SKM-1 (cell line): ENCODE data around the gene RAB44.
"Not testable (repeated sequence)": the region's sequence is repeated elsewhere in the genome, so short reads cannot be mapped to it uniquely, and the experiment has no call there.

ENCODE experiments used
- DNase-seq: peaks from one replicate; lab custom pipeline; 2025; ENCODE audit not compliant: unreplicated experiment; lab: John Stamatoyannopoulos, UW

RAB44 gene, protein sequence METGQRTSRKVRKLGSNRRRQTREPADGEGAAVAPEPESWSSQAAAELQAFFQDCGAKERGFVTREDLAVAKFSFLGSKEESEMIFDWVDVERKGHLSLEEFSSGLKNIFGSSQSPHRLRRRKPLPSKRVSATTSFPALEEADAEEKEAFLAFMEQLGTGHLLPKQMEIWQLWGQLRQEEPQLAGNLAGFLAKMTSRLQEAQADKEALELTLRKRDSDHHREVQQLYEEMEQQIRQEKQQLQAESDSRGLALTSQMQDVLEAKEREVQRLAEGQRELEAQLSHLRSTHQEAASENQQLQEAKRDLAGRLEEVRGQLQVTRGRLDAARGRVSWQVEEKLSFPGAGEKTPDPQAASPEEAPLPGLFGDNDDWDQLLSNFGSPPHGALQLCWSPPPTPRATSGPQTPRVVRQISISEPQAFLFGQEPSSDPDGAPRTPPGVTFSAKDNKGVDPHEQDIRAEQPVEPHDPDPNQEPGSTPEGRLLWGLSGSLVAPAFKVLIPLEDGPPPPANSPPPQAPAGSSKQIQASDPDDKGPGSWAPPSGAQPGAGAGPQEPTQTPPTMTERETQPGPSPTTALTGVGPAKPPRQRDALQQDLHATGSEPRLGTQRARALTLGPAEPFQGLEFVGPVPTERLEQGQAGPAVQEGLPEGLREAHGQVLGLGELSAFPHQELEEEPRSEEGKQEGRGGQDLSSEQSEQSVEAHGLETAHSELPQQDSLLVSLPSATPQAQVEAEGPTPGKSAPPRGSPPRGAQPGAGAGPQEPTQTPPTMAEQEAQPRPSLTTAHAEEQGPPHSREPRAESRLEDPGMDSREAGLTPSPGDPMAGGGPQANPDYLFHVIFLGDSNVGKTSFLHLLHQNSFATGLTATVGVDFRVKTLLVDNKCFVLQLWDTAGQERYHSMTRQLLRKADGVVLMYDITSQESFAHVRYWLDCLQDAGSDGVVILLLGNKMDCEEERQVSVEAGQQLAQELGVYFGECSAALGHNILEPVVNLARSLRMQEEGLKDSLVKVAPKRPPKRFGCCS

DNA sequence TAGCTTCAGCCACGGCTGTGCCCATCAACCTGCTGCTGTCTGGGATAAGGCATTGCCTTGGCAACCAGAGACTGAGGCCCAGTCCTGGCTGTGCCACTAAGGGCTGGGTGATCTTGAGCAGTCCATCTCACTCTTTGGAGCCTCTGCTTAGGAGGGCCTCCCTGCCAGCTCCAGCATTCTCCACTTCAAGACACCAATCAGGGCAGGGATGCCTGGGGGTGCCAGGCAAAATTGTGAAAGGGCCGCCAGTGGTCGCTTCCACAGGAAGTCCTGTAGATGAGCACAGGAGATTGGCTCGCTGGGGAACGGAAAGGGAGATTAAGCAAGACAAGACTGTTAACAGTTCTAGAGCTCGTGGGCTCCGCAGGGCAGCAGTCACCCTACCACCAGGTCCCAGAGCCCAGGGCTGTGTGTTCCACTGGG lies at the start of gene RAB44:
Gene RAB44, plus strand, starts transcription at position 346 of the 423 bp plus-strand sequence. CDS start 6,410 bp downstream, outside the sequence.
- DNase-seq, result peak; percentile 87

DNA sequence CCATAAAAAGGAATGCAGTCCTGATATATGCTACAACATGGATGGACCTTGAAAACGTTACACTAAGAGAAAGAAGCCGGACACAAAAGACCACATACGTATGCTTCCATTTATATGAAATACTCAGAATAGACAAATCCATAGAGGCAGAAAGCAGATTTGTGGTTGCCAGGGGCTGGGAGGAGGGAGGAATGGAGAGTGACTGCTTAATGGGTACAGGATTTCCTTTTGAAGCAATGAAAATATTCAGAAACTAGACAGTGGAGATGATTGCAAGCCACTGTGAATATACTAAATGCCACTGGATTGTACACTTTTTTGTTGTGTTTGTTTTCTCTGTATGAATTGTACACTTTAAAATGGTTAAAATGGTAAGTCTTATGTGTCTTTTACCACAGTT lies 48.5 kb upstream of the RAB44 start:
- no peak for DNase-seq

DNA sequence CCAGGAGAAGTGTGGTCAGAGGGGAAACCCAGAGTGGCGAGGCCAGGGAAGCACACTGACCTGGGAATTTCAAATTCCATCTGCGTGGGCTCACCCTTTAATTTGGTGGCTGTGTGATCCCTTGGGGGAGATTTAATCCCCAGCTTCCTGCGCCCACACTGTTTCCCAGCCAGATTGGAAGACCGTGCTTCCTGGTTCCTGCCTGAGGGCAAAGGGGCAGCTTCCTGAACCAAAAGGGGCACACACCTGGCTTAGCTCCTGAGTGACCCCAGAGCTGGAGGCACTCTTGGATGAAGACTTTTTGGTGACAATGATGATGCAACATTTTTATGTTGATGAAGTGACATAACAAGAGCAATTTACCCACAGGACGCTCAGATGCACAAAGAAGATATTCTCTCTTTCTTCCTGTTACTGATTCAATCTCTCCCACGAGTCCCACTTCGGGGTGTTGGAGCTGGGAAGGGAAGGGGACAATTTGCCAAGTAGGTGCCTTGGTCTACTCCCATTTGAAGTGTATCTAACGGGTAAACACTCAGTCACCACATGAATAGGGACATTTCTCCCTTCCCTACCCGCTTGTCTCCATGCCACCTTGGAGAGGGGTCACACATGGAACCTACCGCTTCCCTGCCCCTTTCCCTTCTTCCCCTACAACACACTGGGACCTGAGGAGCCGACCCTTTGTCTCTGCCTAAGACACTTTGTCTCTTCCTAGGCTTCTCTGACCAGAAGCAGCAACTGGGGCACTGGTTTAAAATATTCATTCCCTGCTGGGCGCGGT lies 47.7 kb upstream of the RAB44 start:
- DNase-seq, result no peak

DNA sequence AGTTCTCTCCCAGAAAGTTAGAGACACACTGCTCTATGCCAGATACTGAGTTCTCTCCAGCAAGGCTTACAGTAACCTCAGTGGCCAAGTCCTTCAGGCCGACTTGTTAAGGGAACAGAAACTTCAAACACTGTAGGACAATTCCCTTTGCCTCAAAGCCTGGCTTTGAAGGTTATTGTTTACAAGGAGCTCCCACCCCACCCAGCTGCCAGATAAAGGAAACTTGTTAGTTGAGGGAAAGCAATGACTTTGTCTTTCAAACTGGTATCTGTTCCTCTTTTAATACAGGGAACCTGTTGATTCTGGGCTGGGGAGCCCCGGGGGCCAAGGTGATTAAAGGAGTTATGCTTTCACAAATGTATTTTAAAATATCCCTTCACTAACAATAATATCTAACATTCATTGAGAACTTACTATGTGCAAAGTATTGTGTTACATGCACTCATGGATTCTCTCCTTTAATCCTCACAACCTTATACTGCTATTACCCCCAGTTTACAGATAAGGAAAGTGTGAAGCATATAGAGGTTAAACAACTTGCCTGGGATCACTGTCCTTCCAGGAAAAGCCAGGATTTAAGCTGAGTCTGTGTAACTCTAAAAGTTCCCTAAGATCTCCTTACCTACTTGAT lies 46.7 kb upstream of the RAB44 start:
- peak; percentile 38 for DNase-seq

DNA sequence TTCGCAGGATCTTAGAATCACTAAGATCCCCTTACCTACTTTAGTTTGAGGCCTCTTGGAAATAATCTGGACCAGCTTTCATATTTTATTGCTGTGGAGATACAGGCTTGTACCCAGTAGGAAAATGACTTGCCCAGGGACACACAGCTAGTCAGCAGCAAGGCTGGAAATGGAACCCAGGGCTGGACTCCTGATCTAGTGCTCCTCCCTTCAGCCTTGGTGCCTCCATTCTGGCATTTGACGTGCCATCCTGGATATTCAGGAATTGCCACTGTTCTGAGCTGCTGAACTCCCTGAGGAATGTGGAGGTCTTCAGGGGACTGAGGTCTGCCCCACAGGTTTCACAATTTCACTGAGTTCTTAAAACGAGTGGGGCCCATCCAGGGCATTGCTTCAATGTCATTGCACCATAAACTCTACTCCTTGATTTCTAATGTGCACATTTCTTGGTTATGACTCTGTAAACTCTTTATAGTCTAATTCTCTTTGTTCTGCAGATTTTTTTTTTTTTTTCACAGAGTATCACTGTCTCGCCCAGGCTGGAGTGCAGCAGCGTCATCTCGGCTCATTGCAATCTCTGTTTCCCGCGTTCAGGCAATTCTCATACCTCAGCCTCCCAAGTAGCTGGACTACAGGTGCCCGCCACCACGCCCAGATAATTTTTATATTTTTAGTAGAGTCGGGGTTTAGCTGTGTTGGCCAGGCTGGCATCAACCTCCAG lies 45.8 kb upstream of the RAB44 start:
- no peak for DNase-seq

DNA sequence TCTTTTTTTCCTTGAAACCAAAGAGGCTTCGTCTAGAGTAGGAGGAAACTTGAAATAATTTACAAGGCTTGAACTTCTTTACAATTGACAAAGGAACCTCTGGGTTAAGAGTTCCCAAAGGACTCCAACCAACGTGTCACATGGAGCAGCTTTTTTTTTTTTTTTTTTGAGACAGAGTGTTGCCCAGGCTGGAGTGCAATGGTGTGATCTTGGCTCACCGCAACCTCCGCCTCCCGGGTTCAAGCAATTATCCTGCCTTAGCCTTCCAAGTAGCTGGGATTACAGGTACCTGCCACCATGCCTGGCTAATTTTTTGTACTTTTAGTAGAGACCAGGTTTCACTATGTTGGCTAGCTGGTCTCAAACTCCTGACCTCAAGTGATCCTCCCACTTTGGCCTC lies 43.2 kb upstream of the RAB44 start:
- DNase-seq, result not testable (repeated sequence)

DNA sequence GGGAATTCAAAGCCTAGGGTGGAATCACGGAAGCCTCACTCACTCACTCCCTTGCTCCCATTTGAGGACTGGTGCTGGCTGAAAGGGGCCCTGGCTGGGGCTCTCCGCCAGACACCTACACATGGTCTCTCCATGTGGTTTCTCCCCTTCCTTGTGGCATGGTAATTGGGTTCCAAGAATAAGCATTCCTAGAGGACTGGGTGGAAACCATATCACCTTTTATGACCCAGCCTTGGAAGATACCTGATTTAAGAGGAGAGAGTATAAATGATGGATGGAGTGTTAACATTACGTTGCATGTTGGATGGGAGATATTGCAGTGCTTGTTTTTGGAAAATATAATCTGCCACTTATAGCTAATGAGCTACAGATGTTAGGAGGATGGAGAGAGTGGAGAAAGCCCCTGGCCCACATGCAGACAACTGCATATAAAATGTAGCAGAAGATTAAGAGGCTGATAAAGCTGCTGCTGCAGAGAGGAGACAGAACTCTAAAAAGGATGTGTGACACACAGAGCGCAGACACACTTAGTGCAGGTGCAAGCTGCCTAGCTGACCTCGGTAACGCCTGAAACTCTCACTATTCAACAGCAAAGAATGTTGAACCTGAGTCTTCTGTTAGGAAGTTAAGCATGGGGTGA lies 42.4 kb upstream of the RAB44 start:
- no peak for DNase-seq

DNA sequence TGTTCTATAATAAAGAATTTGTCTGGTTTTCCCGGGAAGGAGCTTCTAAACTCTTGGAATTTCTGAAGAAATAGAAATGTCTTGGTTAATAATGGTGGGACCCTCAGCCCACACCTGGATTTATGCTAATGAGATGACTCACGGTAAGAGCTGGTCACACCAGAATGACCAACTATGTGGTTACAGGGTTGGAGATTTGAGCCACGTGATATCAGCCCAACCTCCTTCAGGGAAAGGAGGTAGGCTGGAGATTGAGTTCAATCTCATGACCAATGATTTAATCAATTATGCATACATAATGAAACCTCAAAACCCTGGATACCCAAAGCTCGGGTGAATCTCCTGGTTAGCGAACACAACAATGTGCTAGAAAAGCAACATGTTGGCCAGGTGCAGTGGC lies 41.2 kb upstream of the RAB44 start:
- no peak for DNase-seq

DNA sequence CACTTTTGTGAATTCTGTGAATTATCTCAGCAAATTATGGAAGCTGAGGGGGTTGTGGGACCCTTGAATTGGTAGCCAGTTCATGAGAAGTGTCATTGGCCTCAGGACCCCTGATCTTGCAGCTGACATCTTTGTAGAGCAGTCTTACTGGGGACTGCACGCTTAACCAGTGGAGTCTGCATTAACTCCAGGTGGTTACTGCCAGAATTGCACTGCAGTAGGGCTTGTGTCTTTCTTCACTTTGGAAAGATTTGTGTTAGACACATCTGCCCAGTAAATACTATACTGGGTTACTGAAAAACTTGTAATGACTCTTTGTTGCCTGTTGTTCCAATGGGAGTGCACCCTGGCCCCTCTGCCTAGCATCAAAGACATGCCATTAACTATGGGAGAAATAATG lies 40.4 kb upstream of the RAB44 start:
- no peak for DNase-seq

DNA sequence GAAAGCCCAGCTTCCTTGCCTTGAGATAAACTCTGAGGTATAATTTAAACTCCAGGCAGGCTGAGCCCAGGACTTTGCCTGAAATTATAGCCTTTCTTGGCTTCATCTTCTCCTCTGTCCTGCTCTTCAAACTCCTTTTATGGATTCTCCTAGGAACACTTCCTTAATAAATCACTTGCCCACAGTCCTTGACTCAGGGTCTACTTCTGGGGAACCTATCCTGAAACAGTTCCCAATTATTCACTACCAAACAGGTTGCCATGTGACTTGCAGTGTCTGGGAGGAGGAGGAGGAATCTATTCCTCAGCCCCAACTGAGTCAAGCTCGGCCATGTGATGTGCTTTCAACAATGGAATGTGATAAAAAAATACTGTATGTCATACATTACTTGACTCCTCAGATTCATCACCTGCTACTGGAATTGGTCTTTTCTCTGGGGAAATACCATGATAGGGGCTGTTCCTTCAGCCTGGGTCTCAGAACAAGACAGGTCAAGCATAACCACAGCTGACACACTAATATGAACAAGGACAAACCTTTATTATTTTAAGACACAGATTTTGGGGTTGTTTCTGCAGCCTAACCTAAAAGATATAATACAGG lies 39.6 kb upstream of the RAB44 start:
- DNase-seq, result no peak

DNA sequence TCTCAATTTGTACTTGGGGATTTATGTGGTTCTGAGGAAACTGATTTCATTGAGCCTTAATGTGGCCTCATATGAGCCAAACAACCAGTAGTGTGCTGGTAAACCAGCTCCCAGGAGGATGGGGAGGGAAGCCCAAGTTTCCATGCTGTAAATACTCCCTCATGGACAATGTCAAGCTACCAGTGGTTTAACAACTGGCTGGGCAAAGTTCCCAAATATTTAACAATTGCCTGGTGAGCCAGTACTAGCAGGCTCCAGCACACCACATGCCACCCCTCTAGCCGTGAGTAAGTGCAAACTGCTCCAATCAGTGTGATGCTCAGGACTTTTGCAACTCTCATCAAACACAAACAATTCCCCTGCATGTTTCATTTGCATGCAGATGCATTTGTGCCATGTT lies 38.4 kb upstream of the RAB44 start:
- DNase-seq, result no peak

DNA sequence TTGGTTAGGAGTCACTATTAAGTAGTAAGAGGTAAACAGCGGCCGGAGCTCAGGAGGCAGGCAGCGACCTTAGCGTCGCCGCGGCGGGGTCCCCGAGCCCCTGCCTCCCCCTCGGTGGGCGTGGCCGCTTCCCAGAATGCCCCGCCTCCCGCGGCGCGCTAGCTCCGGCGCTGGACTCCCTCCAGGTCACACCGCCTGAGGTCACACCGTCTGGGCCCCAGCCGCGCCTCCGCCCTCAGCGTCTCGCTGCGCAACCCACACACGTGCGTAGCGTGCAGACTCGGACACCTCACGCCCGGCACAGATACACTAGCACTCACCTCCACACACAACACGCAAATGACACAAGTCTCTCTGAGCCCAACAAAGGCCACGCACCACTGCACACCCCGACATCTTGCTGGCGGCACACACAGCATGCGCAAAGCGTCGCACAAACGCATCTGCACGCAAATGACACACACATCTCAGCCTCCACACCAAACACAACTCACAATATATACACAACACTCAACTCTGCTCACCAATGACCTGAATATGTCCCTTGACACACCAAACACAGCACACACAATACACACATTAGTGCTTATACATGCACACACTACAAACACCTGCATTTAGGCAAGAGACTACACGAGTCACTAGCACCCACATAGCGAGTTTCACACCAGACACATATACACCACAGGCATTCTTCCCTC lies 36.7 kb upstream of the RAB44 start:
- DNase-seq, result no peak

DNA sequence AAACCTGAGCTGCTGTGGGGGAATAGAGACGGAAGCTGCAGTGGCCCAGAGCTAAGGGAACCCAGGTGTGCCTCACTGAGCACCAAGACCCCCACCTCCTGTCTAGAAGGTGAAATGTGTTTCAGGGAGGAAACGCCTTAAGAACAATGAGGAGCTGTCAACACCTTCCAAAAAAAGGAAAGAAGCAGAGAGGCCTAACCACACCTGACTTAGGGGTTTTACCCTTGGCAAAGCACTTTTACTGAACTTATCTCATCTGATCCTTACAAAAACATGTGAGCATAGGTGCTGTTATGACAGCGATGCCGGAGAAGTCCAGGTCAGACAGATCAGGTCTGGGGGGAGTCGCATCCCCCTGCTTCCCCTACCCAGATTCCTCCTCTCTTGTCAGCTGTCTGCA lies 35.2 kb upstream of the RAB44 start:
- no peak for DNase-seq

DNA sequence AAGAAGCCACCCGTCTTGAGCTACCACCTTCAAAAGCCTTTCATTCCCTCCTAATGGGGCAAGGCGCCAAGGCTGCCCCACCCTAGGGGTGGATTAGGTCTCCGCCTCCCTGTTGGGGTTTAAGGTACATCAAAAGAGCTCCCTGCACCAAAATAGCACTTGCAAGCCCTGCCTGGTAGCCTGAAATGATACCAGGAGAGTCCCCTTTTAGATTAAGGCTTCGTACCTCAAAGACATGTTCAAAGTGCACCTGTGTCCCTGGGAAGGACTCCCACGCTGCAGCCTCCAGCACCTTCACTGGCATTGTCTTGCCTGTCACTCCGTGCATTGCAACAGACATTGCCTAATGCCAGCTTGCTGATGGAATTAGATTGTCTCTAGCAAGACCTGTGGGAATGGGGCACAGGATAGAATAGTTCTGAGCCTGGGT lies 34.8 kb upstream of the RAB44 start:
- no peak for DNase-seq

DNA sequence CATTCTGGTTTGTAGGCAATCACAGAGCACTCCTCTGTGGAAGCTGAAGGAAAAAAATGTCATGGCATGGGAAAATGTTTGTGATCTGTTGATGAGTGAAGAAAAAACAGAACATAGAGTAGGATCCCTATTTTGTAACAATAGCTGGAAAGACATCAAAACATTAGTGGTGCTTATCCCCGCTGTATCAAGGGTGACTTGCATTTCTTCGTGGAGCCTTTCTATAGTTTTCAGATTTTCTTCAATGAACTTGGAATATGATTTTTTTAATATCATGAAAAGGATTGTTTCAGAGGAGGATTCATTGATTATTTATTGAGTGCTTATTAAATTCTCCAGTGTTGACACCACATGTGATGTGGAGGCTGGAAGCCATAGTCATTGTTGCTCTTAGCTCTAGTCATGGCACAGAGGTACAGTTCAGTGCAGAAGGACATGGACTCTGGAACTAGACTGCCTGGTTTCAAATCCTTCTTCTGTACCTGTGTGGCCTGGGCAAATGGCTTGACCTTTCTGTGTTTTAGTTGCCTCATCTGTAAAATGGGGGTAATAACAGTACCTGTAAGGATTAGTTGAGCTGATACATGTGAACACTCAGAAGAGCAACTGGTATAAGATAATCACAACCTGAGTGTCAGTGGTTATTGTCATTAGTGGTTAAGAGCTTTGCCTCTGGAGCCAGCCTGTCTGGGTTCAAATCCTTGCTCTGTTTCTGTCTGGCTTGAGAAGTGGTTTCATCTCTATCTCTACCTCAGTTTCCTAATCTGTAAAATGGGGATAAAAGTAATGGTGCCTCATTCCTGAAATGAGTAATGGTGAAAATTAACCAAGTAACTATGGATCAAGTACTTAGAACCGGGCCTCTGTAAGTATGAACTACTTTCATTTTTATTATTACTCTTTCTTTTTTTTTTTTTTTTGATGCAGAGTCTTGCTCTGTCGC lies 33.9 kb upstream of the RAB44 start:
- no peak for DNase-seq

DNA sequence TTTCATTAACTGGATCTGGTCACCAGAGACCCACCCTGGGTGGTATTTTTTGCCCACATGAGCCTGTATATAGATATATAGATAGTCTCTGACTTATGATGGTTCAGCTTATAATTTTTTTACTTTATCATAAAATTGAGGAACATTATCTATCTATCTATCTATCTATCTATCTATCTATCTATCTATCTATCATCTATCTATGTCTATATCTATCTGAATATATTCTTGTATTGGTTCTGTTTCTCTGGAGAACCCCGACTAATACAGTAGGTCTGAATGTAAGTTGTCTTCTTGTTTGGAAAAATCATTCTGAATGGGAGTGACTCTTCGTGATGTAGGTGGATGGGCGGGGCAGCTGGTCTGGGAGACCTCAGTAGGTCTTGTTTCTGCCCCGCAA lies 32.4 kb upstream of the RAB44 start:
- DNase-seq, result no peak

DNA sequence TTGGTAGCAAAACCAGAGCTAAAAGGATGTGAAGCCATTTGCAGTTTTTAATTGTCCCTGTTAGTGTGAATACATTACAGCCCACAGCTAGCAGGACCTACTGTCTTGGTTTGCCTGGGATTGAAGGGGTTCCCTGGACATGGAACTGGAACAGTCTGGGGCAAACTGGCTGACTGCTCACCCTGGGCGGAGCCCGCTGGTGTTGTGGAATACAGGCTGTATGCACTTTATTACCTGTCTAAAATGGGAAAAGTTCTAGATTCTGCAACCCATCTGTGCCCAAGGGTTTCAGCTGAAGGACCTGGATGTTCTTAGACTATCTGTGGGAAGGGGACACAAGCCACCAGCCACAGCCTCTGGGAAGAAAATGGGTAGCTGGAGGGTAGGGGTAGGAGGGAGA lies 31.3 kb upstream of the RAB44 start:
- DNase-seq, result no peak
